8988T (cell line): ENCODE results near the gene DUS2.
A peak's percentile ranks its signal among the peaks of the same experiment; 100 is the strongest.
"Not testable (repeated sequence)": the region's sequence is repeated elsewhere in the genome, so short reads cannot be mapped to it uniquely, and the experiment has no call there.

Experiments used
- DNase-seq: peaks from one replicate; pipeline ENCODE4 v3.0.0; 2011

Gene DUS2

DNA sequence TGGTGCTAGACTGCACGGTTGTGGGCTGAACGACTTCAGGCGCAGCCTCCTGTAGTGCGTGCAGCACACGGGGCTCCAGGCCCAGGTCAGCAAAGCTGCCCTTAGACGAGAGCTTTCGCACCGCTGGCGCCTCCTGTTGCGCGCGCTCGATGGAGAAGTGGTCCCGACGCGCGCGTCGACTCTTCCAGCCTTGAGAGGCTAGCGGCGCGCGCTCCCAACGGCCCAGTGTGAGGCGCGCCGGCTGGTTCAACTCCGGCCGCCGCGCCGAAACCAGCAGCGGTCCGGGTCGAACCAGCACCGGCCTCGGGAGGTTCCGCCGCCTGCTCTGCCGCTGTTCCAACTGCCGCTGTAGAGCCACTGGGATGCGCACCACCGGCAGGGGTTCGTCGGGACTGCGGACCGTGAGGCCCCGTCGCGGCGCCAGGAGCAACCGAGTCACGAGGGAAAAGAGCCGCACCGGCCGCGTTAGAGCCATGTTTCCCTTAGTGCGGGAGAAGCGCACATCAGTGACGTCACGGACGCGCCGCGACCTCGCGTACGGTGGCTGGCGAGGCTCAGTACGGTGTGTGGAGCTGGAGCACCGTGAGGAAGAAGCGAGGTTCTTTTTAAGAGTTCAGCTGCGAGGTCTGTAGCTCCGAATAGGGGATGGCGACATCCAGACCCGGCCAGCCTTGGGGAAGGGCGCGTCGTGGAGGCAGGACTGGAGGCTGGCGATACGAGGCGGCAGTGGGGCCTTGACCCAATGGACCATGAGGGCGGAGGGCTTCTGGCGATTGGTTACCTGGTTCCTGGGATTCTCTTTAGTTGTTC is at the start of gene DUS2, which contains the start of gene DDX28:
DUS2 (plus strand) TSS at position 557 of the 810 bp plus-strand sequence. CDS start 14,740 bp downstream, outside the sequence.
DDX28 (minus strand) TSS at position 505 of the 810 bp plus-strand sequence; CDS start at position 475, 30 bp downstream.
- DNase-seq, result peak; percentile 78

GRCh38 chr16:67975321-67976105 is 47.6 kb upstream of the DUS2 start:
- DNase-seq, result no peak

DNA sequence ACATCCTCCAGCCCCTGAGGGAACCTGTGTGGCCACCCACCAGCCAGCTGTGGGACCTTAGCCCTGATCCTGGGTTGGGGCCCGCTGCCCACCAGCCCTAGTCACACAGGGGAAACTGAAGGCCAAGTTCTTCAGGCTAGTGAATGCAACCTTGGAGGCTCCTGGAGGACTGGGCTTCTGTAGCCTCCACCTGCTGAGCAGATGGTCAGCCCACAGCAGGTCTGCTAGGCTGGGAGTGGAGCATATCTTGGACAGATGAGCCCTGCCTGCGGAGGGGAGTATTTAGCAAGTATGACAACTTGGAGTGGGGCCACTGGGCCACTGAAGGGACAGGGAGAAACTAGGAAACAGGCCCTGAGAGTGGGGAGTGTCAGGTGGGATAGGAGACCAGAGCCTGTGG is 46.9 kb upstream of the DUS2 start:
- no peak for DNase-seq

DNA sequence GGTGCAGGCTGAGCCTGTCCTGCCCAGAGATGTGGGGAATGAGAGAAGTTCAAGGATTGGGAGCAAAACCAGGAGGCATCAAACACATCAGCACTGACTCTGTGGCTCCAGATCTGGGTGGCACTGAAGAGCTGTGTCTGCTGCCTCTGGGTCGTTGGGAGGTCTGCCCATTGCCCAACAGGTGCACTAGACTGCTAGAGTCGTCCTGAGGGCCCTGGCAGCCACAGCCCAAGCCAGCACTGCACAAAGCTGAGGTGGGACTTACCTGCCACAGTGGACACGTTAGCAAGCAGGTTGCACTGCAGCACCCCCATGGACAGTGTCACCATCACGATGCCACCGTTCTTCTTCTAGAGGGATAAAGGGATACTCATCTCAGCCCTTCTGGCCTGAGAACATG is 46.1 kb upstream of the DUS2 start:
- no peak for DNase-seq

DNA sequence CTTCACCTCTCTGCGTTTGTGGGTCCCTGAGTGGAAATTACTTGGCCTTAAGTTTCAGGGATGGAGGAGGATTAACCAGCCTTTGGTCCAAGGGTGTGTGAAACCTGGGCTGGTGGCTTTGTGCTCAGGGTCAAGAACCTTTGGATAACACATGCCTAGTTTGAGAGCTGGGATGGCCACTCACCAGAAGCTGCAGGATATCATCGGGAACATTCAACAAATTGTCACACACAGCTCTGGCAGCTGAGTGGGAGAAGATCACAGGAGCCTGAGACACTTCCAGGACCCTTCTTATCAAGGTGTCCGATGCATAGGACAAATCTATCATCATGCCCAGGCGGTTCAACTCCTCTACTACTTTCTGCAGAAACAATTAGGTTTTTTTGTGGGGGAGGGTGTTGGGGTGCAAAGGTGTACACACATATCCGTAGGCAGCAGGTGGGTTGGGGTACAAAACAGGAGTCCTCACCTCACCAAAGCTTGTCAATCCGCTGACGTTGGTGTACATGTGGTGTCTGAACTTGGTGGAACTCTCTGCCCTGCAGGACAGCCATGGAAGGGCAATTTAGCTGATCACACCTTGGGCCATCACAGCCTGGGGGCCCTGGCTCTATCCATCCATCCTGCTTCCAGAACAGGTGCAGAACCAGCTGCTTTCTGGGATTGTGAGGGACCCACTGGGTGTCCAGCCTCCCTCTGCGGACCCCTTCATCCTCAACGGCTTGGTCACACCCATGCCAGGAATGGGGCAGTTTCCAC is 45.4 kb upstream of the DUS2 start:
- no peak for DNase-seq

DNA sequence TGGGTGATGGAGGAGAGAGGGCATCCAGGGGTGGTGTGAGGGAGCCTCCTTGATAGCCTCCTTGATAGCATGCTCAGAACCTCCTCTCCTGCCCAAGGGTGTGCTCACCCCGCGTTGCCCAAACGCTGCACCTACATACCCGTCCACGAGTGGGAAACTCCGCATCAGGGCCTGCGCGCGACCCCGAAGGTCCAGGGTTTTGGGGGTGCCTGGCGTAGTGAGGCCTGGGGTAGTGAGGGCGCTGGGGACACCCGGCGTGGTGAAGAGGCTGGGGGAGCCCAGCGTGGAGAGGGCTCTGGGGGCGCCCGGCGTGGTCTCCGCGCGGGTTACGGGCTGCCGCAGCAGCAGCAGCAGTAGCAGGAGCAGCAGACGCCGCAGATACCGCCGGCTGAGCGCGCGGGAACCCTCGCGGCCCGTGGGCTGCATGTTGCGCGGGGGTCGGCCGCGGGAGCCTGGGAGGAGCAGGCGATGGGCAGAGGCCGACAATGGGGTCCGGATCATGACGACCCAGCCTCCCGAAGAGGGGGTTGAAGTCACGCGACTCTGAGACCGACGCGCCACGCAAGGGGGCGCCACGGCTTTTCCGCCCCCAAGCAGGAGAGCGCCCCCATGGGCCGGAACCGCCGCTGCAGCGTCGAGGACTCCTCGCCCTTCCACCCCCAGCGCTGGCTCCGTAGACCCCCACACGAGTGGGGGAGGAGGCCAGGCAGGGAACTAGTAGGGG is 43.0 kb upstream of the DUS2 start, which contains the start of gene DPEP3:
DPEP3 (minus strand) TSS at position 545 of the 724 bp plus-strand sequence; CDS start at position 426, 119 bp downstream.
- DNase-seq, result no peak

- DNase-seq, result no peak
Observed at GRCh38 chr16:67982011-67982696, 40.9 kb upstream of the DUS2 start.

GRCh38 chr16:67986949-67987348 is 36.1 kb upstream of the DUS2 start:
- DNase-seq, result no peak

GRCh38 chr16:67987460-67988160 is 35.5 kb upstream of the DUS2 start:
- no peak for DNase-seq

GRCh38 chr16:67988675-67989074 is 34.4 kb upstream of the DUS2 start:
- DNase-seq, result no peak

DNA sequence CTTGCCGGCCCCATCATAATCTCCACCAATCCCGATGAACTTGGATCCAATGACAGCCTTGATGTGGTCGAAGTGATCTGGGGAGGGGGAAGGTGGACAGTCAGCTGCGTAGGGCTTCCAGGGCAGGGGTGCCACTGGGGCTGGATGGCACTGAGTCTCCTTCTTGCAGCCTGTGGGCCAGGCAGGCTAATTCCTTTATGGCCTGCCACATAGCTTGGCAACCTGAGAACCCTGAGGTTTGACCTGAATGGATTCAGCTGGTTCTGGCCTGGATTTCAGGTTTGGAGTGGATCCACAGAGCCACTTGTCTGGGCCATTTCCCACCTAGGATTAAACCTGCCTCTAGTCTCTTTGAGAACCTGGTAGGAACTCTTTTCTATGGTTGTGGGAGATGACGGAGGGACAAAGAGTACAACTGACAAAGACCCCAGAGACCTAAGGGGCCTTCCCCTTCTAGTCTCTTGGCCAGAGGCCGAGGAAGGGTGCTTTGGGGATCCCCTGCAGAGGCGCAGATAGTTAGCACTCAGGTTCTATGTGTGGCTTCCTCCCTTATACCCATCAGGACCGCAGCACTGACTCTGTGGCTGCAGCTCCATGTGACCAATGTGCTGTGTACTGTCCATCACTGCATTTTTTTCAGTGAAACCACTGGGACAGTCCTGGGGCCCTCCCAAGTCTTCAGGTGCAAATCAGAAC is 33.6 kb upstream of the DUS2 start:
- no peak for DNase-seq

GRCh38 chr16:67990018-67990386 is 33.1 kb upstream of the DUS2 start:
- no peak for DNase-seq

- no peak for DNase-seq
Observed at GRCh38 chr16:67992661-67993206, 30.4 kb upstream of the DUS2 start.

DNA sequence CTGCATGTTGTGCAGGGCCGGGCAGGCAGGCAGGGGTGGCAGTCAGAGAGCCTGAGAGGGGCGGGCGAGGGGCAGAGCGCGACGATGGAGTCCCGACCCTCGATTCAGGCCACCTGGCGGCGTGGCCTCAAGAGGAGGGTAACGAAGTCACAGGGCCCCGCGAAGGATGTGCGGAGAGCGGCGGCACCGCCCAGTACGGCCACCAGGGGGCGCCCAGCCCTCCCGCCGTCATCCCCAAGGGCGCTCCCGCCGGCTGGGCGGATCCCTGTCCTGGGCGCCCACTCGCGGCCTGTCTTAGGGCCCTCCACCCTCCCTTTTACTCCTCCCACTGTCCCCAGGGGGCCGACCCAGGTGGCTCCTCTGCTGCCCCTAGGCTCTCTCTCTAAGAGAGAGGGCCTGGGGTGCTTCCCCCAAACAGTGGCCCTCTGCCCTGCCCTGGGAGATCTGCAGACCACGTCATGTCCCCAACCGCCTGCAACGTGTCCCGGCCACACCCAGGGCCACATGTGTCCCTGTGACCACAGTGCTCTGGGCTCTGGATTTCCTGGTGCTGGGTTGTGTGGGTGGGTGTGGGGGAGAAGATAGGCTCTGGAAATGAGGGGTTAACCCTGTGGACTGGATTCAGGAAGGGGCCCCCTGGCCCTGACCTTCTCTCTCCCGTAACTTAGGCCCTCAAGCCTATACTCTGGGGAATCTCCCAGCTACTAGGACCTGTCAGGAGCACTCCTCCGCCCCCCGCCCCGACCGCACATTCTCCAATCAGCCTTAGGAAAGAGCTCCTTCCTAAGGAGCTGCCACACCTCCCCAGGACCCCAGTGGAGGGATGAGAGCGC is 29.7 kb upstream of the DUS2 start:
- DNase-seq, result peak; percentile 95

- DNase-seq, result not testable (repeated sequence)
Observed at GRCh38 chr16:67994040-67994408, 29.1 kb upstream of the DUS2 start.

GRCh38 chr16:67995423-67995822 is 27.7 kb upstream of the DUS2 start:
- DNase-seq, result no peak

- DNase-seq, result peak; percentile 23
Observed at GRCh38 chr16:67996666-67997065, 26.4 kb upstream of the DUS2 start.

GRCh38 chr16:67998231-67998778 is 24.8 kb upstream of the DUS2 start:
- DNase-seq, result not testable (repeated sequence)
